ENCODE results near the gene ASCC3. TPM values are rescaled to one million over a fixed set of nuclear protein-coding genes. Genes with fewer than 3 reads are reported as not detected.

ASCC3 gene
- total RNA-seq, 4 donors from 2014 or later = 20.5 to 33.9 (median 26.9) TPM

GRCh38 chr6:100559859-100560258 lies 321.3 kb downstream of the ASCC3 start:
- Histone ChIP-seq H3K27ac (no peak overlapping the region), H3K4me1 (no peaks in the 10 kb centered on the region), H3K36me3 (peaks cover 0 to 4% (median 0%) of the 10 kb centered on the region in 3 donors), H3K4me3 (no peak overlapping the region), H3K9me3 (no peaks in the 10 kb centered on the region), H3K27me3 (no peaks in the 10 kb centered on the region)
- no peak for DNase-seq (ENCODE audit: low spot score in 2 of 2)
- no peak for TF ChIP-seq EP300 (IDR thresholded peaks at IDR 0.05)
- TF ChIP-seq CTCF (IDR thresholded peaks at IDR 0.05) = no peak
- TF ChIP-seq POLR2A (IDR thresholded peaks at IDR 0.05) = no peak
- WGBS, 2 donors = 85 to 100% methylated on average over 1 of the region's 1 CpG

GRCh38 chr6:100554228-100554627 lies 326.9 kb downstream of the ASCC3 start:
- 74 to 76% methylated on average over 5 of the region's 5 CpGs for WGBS, 2 donors

GRCh38 chr6:100553243-100553642 lies 327.9 kb downstream of the ASCC3 start:
- TF ChIP-seq POLR2A (IDR thresholded peaks at IDR 0.05) (no peak), CTCF (IDR thresholded peaks at IDR 0.05) (no peak), EP300 (IDR thresholded peaks at IDR 0.05) (no peak)
- Histone ChIP-seq H3K4me1 (no peaks in the 10 kb centered on the region), H3K36me3 (no peaks in the 10 kb centered on the region), H3K9me3 (no peaks in the 10 kb centered on the region), H3K27ac (no peak overlapping the region), H3K4me3 (no peak overlapping the region), H3K27me3 (no peaks in the 10 kb centered on the region)
- no peak for DNase-seq (ENCODE audit: low spot score in 2 of 2)
- WGBS, 2 donors = 35 to 45% methylated on average over 1 of the region's 1 CpG

More at GRCh38 chr6:100554228-100554627, 326.9 kb downstream of the ASCC3 start:
- H3K9me3 ChIP-seq = no peaks in the 10 kb centered on the region
- H3K27me3 ChIP-seq = no peaks in the 10 kb centered on the region
- H3K36me3 ChIP-seq = no peaks in the 10 kb centered on the region
- no peak for DNase-seq (ENCODE audit: low spot score in 2 of 2)
- no peak overlapping the region for H3K27ac ChIP-seq
- no peaks in the 10 kb centered on the region for H3K4me1 ChIP-seq
- H3K4me3 ChIP-seq = no peak overlapping the region
- TF ChIP-seq EP300 (IDR thresholded peaks at IDR 0.05) (no peak), POLR2A (IDR thresholded peaks at IDR 0.05) (no peak), CTCF (IDR thresholded peaks at IDR 0.05) (no peak)

GRCh38 chr6:100549406-100550167 lies 331.5 kb downstream of the ASCC3 start:
- Histone ChIP-seq H3K27ac (no peak overlapping the region), H3K9me3 (no peaks in the 10 kb centered on the region), H3K4me1 (no peaks in the 10 kb centered on the region), H3K4me3 (no peak overlapping the region), H3K27me3 (no peaks in the 10 kb centered on the region), H3K36me3 (no peaks in the 10 kb centered on the region)
- TF ChIP-seq EP300 (IDR thresholded peaks at IDR 0.05) (no peak), POLR2A (IDR thresholded peaks at IDR 0.05) (no peak), CTCF (IDR thresholded peaks at IDR 0.05) (no peak)
- no peak for DNase-seq (ENCODE audit: low spot score in 2 of 2)
- WGBS, 2 donors = 70 to 75% methylated on average over 2 of the region's 2 CpGs

GRCh38 chr6:100538086-100538485 lies 343.0 kb downstream of the ASCC3 start:
- WGBS, 2 donors = 12 to 25% methylated on average over 1 of the region's 1 CpG

More at GRCh38 chr6:100538086-100538485, 343.0 kb downstream of the ASCC3 start:
- Histone ChIP-seq H3K4me1 (no peaks in the 10 kb centered on the region), H3K27ac (no peak overlapping the region), H3K9me3 (peaks cover 0 to 4% (median 0%) of the 10 kb centered on the region in 4 donors), H3K27me3 (no peaks in the 10 kb centered on the region), H3K4me3 (no peak overlapping the region), H3K36me3 (peaks cover 0 to 14% (median 0%) of the 10 kb centered on the region in 3 donors)
- no peak for DNase-seq (ENCODE audit: low spot score in 2 of 2)
- TF ChIP-seq CTCF (IDR thresholded peaks at IDR 0.05) (no peak), EP300 (IDR thresholded peaks at IDR 0.05) (no peak), POLR2A (IDR thresholded peaks at IDR 0.05) (no peak)

Data from tibial nerve (tissue), 4 donors.